Brain pericyte (primary cell): ENCODE data around the gene JUND.
A peak's percentile ranks its signal among the peaks of the same experiment; 100 is the strongest.

Source experiments
- DNase-seq: peaks from one replicate; pipeline ENCODE4 v3.0.0-alpha.2; 2012; ENCODE audit warnings: low read depth, low spot score

JUND gene

DNA sequence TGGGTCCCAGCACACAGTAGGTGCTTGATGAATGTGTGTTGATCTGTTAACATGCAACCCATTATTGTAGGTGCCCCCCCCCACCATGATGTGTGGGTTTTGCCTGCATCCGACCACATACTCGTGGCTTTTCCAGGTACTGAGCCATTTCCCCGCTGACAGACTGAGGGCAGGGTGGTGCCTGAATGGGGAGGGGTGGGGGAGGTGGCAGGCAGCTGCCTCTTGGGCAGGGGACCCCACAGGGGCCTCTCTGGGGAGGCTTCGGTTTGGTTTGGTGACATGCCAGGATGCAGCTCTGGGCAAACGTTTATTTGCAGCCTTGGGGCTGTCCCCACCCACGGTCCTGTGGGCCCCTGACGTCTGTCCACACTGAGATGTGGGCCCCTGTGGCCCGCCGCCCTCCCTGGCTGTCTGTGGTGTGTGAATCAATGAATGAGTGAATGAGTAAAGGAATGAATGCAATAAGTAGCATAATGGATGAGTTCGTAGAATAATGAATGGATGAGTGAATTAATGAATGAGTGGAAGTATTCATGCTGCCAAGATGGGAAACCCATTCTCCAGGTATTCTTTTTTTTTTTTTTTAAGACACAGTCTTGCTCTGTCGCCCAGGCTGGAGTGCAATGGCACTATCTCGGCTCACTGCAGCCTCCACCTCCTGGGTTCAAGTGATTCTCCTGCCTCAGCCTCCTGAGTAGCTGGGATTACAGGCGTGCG lies 9.0 kb upstream of the JUND start:
- no peak for DNase-seq

DNA sequence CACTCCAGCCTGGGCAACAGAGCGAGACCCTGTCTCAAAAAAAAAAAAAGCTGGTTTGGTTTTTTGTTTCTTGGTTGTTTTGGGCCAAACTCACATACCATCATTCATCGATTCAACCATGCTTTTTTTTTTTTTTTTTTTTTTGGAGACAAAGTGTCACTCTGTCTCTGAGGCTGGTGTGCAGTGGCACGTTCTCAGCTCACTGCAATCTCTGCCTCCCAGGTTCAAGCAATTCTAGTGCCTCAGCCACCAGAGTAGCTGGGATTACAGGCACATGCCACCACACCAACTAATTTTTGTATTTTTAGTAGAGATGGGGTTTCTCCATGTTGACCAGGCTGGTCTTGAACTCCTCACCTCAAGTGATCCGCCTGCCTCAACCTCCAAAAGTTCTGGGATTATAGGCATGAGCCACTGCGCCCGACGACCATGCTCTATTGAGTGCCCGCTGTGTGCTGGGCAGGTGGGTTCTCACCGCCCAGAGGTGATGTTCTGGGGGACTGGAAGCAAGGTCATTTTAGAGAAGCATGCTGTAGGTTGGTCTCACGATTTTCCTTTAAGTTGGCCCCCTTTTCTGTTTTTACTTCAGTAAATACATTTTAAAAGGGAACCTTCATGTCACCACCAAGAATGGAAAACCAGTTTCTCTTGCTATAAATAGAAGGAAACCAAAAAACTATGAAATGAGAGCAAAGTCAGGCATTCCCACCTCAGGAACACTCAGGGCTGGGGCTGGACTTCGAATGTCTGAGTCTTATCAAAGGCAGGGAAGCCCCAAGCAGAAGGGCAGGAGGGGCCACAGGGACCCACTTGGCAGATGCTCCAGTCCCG lies 8.3 kb upstream of the JUND start:
- DNase-seq = no peak

DNA sequence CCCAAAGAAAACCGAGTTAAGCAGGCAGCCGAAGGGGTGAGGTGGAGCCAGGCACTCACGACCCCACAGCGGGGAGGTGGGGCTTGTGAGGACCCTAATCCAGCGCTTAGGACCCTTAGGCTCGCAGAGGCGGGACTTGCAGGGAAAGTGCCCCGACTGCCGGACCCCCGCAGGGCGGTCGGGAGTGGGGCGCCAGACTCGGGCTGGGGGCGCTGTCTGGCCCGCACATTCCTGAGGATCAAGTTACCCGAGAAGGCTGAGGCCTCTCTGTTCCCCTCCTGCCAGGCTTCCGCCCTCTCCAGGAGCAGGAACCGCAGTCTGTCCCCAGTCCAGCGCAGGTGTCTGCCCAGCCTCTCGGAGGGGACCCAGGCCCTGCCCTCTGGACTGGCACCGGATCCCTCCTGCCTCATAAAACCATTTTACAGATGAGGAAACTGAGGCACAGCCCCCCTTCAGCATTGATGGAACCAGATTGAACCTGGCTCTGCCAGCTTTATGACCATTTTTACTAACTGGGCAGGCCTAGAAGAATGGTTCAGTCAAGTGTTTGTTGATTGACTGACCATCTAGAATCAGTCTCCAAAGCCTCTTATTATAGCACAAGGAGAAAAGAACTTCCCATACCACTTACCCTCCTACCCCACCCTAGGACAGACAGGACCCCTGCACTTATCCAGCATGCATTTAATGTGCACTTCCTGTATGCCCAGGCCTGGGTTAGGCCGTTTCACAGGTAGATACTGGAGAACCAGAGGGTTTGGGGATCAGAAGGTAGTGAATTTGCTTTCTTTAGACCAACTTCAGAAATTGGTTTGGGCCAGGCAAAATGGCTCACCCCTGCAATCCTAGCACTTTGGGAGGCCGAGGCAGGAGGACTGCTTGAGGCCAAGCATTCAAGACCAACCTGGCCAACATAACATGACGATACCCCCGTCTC lies 6.7 kb upstream of the JUND start:
- DNase-seq = no peak

DNA sequence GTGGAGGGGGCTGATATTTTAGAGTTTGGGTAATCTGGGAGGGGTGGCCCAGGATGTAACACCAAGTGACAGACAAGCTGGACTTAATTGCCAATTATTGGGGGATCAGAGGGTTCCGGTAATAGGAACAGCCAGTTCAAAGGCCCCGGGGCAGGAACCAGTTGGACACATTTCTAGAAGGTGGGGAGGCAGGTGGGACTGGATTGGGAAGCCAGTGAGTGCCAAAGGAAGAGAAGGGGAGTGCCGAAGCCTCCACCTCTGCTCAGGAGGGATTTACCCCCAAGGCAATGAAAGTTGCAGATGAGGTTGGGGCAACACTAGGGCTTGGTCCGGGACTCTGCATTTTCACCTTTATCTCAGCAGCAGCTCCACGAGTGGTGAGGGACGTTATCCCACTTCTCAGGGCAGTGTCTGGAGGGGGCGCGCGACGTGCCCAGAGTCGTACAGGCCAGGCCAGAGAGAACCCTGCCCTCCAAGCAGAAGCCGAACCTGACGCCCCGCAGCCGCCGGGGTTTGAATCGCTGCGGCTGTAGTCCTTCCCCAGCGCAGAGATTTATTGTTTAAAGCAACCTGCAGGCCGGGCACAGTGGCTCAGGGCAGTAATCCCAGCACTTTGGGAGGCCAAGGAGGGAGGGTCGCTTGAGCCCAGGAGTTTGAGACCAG lies 5.7 kb upstream of the JUND start:
- no peak for DNase-seq

DNA sequence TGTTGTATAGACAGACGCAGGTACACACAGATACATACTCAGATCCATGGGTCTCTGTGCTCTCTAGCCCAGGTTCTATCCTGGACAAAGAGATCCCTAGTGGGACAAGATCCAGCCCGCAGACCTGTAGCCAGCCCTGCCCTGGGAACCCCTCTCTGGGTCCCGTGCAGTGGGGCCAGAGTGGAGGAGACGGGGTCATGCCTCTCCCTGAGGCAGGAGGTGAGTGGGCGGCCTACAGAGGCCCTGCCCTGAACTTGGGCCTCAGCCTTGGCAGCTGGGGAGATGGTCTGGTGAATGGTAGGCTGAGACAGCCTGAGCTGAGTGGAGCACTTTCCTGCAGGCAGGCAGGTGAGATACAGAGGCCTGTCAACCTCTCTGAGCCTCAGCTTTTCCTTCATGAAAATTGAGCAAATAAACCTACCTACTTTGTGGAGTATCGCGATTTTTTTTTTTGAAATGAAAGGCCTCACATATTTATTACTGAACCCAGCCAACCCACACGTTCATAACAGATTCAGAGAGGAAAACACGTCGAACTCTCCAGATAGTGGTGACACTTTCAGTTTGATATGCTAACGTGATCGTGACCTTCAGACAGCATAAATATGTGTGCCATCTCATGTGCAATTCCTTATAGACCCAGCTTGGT lies 3.4 kb upstream of the JUND start:
- no peak for DNase-seq

DNA sequence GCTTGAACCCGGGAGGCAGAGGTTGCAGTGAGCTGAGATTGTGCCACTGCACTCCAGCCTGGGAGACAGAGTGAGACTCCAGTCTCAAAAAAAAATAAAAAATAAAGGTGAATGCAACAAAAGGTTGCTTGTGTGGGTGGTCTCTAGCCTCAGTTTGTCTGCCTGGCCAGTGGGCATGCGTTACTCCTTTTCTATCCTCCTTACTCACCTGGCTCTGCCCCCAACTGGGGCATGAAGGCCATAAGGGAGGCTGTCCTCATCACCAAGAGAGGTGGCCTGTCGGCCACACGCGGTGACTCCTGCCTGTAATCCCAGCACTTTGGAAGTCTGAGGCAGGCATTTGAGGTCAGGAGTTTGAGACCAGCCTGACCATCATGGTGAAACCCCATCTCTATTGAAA lies 1.9 kb upstream of the JUND start:
- DNase-seq = no peak

DNA sequence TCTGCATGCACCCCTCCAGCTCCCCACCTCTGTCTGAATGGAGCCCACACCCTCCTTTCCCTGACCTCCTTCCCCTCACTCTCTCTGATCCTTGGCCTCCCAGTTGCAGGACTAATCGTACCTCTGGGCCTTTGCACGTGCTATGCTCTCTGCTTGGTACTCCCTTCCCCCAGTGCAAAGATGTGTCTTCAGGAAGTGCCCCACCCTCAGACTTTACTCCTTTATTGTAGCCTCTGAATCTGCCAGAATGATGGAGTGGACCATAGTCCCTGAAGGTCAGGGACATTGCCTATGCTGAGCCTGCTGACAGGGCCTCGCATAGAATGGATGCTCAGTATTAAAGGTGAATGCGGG lies 1.3 kb upstream of the JUND start:
- DNase-seq = no peak

DNA sequence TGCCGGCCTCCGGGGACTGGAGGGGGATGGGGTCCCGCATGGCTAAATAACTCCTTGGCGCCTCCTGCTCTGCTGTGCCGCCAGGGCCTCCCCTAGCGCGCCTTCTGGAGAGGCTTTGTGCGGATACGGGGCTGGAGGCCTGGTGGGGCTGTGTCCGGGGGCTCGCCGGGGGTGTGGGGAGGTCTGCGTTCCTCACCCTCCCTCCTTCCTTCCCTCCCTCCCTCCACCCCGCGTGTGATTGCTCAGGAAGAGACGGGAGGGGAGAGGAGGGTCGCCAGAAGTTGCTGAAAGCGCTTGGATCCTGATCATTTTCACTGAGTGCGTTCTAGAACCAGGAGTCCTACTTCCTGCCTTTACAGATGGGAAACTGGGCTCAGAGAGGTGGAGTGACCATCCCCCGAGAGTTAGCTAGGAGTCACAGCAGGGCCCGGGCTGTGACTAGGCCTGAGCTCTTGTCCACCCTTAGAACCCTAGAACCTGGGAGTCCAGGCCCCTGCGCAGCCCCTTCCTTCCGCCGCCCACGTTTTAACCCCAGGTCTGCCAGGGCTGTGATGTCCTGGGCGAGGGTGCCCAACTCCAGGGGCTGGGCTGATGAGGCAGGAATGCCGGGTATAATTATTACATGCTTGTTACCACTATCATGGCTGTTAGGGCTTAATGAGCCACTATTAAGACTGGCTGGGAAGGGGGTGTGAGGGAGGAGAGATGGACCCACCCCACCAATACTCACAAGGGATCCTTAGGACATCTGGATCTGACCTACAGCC lies 782 bp upstream of the JUND start:
- DNase-seq = no peak

DNA sequence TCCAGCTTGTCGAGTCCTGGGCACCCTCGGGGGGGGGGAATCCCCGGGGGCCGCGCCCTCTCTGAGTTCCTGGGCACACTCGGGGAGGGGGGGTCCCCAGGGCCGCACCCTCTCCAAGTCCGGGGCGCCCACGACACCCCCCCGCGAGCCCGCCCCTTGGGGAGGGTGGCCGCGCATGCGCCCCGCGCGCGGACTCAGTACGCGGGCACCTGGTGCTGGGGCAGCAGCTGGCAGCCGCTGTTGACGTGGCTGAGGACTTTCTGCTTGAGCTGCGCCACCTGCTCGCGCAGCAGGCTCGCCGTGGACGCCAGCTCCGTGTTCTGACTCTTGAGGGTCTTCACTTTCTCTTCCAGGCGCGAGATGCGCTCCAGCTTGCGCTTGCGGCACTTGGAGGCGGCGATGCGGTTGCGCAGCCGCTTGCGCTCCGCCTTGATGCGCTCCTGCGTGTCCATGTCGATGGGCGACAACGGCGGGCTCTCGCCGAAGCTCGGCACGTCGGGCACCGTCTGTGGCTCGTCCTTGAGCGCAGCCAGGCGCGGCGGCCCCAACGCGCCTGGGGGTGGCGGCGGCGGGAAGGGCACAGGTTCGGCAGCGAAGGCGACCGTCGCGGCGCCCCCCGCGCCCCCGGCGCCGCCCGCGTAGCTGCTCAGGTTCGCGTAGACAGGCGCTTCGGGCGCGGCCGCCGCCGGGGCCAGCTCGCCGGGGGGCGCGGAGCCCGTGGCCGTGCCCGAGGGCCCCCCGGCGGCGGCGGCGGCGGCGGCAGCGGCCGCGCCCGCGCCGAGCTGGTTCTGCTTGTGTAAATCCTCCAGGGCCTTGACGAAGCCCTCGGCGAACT lies 958 bp downstream of the JUND start:
- no peak for DNase-seq

DNA sequence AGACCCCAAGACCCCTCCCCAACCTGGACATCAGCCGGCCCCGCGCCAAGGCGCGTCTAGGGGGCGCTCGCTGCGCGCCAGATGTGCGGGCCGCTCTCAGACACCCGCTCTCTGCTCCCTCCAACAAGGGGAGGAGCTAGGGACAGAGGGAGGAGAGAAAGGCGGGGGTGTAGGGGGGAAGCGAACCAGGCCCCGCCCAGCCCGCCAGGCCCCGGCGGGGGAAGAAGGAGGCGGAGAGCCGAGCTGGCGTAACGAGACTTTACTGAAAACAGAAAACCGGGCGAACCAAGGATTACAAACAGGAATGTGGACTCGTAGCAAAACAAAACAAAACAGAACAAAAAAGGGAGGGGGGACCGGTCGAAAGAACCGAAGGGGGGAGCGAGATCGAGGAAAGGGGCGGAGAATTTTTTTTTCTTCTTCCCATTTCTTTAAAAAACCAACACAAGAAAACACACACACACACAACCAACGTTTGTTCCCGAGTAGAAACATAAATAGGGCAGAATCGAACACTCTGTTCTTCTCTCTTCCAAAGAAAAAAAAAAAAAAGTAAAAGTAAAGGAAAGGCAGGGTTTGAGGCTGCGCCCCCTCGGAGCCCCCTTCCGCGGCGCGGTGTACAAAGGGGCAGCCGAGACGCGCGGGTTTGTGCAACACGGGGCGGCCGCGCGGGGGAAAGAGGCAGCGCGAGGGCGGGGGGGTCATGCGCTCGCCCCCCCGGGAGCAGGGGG lies 1.7 kb downstream of the JUND start:
- peak; percentile 85 for DNase-seq

DNA sequence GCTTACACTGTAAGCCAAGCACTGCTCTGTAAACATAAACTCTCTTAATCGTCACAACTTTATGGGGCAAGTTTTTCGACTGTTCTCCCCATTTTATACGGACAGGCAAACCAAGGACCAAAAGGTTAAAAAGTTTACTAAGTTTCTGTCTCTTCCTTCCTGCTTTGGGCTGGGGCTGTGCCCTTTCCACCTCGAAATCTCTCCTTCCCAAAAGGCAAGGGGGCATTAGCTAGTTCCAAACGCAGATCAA lies 2.2 kb downstream of the JUND start:
- DNase-seq = no peak

DNA sequence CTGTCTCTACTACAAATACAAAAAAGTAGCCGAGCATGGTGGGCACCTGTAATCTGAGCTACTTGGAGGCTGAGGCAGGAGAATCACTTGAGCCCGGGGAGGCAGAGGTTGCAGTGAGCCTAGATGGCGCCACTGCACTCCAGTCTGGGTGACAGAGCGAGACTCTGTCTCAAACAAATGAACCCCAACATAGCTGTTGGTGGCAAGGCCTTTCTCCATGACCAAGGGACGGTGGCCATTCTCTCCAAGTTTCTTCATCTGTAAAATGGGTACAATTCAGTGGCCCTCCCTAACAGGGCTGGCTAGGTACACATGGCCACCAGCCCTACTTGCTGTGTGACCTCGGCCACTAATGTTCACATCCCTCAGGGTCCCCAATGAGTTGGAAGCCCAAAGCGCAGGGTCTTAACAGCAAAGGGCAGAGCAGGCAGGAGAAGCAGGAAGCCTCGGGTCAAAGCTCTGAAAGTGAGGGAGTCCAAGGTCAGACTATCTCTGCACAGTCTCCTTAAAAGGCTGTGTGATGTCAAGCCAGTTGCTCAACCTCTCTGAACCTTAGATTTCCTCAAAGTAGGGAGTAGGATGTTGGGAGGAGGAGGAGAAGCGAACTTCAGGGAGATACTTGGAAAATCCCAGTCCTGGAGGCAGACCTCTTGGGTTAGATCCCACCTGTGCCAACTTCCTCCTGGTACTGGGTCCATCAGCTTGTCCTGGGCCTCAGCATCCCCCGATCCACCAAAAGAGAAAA lies 2.7 kb downstream of the JUND start:
- DNase-seq = no peak

DNA sequence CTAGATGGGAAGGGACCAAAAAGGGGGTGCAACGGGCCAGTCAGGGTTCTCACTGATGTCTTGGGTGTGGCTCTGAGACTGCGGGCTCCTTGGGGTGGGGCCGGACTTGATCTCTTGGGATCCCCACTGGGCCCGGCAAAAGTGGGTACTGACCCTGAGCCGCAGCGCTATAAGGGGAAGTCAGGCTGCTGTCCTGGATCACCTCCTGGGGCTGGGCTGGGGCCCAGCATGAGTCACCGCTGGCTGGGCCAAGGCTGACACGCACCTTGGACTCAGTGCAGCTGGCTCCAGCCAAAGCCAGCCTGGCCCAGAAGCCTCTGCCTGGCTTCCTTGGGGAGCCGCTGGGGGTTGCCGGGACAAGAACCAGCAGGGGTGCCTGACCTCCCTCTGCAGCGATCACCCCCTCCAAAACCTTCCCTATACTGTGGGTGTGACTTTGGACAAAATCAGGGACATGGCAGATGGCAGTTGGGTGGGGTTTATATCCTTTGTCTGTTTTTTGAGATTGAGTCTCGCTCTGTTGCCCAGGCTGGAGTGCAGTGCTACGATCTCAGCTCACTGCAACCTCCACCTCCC lies 6.6 kb downstream of the JUND start:
- DNase-seq = no peak

DNA sequence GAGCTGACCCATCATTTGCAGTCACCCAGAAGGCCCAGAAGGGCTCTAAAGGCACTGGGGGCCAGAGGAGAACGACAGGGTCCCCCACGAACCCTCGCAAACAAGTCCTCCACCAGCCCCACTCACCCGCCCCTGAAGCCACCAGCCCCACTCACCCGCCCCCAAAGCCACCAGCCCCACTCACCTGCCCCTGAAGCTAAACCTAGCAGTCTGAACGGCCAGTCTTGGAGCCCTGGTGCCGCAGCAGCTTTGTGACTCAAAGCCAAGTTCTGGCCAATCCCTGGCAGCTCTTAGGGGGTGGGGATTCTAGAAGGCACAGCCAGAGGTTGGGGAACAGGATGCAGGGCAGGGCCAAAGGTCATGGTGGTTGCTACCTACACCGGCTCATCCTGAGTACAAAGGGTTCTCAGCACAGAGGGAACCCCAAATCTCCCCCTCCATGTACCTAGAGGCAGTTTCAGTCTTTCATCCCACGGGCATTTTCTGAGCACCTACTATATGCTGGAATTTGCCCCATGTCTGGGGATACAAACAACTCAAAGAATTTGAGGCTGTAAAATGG lies 7.1 kb downstream of the JUND start, which contains the start of gene IQCN:
Gene IQCN (minus strand): TSS at position 234 of the 562 bp plus-strand sequence. CDS start 4,974 bp downstream, outside the sequence.
- DNase-seq = no peak

DNA sequence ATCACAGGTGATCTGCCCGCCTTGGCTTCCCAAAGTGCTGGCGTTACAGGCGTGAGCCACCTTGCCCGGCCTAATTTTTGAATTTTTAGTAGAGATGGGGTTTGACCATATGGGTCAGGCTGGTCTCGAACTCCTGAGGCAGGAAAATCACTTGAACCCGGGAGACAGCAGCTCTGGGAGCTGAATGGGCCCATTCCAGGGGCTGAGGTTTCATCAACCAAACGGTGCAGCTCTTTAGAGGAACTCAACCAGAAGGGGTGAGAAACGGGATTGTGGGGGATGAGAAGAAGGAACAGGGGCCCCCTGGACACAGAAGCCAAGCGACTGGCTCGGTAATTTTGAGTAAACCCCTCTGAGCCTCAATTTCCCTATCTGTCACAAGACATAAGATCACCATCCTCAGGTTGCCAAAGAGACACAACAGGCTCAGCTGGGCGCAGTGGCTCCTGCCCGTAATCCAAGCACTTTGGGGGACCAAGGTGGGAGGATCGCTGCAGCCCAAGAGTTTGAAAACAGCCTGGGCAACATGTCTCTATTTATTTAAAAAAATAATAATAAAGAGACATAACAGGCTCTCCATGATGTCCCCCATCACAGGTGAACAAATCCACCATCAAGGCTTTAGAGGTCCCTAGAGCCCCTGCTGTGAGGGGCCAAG lies 7.7 kb downstream of the JUND start:
- DNase-seq = no peak

DNA sequence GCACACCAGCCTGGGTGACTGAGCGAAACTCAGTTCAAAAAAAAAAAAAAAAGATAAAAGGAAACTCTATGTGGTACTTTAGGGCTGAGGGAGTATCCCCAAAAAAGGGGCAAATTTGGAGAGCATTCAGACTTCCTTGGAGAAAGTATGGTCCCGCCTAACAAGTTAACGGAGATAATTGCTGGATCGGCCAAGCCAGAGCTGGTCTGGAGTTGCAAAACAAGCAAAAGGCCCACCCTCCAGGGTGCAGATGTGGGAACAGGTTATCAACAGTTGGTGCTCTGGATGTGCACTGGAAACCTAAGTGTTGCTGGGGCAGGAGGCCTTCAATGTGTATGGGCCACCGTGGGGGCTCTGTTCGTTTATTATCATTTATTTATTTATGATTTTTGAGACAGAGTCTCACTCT lies 10.0 kb downstream of the JUND start:
- no peak for DNase-seq

DNA sequence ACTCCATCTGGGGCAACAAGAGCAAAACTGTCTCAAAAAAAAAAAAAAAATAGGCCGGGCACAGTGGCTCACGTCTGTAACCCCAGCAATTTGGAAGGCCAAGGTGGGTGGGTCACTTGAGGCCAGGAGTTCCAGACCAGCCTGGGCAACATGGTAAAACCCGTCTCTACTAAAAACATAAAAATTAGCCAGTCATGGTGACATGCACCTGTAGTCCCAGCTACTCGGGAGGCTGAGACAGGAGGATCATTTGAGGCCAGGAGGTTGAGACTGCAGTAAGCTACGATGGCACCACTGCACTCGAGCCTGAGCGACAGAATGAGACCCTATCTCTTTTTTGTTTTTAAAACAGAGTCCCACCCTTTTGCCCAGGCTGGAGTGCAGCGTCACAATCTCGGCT lies 11.1 kb downstream of the JUND start:
- DNase-seq = no peak
